ENCODE data around the gene SLITRK1. TPM values are rescaled to one million over a fixed set of nuclear protein-coding genes. Genes with fewer than 3 reads are reported as not detected.
A peak's percentile ranks its signal among the peaks of the same experiment; 100 is the strongest.

Gene SLITRK1
- total RNA-seq, 1 donor from 2014 or later = 0.51 TPM

DNA sequence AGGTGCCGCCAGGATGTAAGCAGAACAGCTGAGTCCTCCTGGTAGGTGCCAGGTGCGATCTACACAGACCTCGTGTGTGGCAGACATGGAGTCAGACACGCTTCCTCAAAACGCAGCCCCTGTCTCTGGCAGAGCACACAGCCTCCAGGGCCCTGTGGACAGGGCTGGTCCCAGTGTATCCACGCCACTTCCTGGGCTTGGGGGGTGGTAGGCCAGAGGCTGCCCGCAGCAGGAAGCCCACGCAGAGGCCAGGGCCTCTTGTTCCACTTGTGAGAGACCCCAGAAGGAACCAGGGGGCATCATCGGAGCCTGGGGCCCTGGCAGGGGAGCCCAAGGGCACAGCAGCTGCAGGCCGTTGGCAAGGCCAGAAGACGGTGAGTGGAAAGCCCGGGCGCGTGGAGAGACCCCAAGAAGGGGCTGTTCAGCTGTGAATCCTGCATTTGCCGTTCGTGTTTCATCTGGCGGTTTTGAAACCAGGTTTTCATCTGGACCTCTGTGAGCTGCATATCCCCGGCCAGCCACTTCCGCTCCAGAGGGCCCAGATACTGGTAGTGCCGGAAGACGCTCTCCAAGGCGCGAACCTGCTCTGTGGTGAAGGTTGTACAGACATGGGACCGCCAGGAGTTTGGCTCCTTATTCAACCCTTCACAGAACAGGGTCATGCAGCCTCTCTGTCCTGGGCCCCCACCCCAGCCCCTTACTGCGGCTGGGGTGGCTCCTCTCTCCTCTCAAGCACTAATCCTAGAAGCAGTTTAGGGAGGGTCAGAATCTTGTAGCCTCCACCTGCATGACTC, 25.1 kb upstream of the SLITRK1 start:
- no peak for DNase-seq (ENCODE audit: low spot score)
- H3K4me3 Mint-ChIP-seq (ENCODE audit: unreplicated experiment) = no peak overlapping the region

DNA sequence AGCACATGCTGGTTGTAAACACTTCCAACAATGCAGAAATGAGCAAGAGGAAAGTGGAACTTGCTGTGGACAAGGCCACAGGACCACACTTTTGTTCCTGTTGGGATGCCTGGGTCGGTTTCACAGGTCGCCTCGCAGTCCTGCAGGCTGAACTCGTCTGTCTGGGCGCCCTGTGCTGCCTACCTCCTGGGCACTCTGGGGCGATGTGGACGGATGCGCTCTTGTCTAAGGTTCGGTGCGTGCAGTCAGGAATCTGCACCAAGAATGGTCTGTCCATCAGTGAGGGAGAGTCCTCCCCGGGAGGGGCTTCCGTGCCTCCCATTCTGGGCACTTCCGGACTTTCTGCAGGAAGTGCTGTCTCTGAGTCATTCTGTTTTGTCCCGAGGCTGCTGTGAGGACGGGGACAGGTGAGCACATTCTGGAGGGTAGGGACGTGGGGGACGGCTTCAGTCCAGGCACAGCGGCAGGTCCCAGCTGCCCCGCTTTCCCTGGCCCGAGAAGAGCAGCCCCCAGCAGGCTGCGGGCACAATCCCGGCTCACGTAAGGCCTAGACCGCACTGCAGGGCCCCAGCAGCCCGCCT, 24.1 kb upstream of the SLITRK1 start:
- Mint-ChIP-seq H3K4me1 (ENCODE audit: unreplicated experiment) (no peaks in the 10 kb centered on the region), H3K36me3 (ENCODE audit: low read depth, unreplicated experiment) (no peaks in the 10 kb centered on the region), H3K4me3 (ENCODE audit: unreplicated experiment) (no peak overlapping the region), H3K27ac (ENCODE audit: unreplicated experiment) (no peak overlapping the region), H3K9me3 (ENCODE audit: unreplicated experiment) (no peaks in the 10 kb centered on the region), H3K27me3 (ENCODE audit: unreplicated experiment) (peaks cover 3% of the 10 kb centered on the region)
- no peak for DNase-seq (ENCODE audit: low spot score)
- TF ChIP-seq, protein P1, sequence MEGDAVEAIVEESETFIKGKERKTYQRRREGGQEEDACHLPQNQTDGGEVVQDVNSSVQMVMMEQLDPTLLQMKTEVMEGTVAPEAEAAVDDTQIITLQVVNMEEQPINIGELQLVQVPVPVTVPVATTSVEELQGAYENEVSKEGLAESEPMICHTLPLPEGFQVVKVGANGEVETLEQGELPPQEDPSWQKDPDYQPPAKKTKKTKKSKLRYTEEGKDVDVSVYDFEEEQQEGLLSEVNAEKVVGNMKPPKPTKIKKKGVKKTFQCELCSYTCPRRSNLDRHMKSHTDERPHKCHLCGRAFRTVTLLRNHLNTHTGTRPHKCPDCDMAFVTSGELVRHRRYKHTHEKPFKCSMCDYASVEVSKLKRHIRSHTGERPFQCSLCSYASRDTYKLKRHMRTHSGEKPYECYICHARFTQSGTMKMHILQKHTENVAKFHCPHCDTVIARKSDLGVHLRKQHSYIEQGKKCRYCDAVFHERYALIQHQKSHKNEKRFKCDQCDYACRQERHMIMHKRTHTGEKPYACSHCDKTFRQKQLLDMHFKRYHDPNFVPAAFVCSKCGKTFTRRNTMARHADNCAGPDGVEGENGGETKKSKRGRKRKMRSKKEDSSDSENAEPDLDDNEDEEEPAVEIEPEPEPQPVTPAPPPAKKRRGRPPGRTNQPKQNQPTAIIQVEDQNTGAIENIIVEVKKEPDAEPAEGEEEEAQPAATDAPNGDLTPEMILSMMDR (IDR thresholded peaks at IDR 0.05; ENCODE audit: unreplicated experiment) = no peak

More for the DNA sequence above, 25.1 kb upstream of the SLITRK1 start:
- Mint-ChIP-seq H3K27ac (ENCODE audit: unreplicated experiment) (no peak overlapping the region), H3K27me3 (ENCODE audit: unreplicated experiment) (peaks cover 3% of the 10 kb centered on the region), H3K36me3 (ENCODE audit: low read depth, unreplicated experiment) (no peaks in the 10 kb centered on the region), H3K4me1 (ENCODE audit: unreplicated experiment) (no peaks in the 10 kb centered on the region), H3K9me3 (ENCODE audit: unreplicated experiment) (no peaks in the 10 kb centered on the region)
- TF ChIP-seq, protein P1 (IDR thresholded peaks at IDR 0.05; ENCODE audit: unreplicated experiment) = no peak

DNA sequence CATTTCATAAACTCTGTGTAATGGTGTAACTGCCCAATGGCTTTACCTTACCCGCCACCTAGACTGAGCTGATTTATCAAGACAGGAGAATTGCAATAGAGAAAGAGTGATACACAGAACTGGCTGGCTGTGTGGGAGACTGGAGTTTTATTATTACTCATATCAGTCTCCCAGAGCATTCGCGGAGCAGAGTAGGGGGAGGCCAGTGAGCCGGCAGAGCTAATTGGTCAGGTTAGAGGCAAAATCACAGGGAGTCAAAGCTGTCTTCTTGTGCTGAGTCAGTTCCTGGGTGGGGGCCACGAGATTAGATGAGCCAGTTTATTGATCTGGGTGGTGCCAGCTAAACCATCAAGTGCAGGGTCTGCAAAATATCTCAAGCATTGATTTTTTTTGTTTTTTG, 23.4 kb upstream of the SLITRK1 start:
- Mint-ChIP-seq H3K4me3 (ENCODE audit: unreplicated experiment) (no peak overlapping the region), H3K36me3 (ENCODE audit: low read depth, unreplicated experiment) (no peaks in the 10 kb centered on the region), H3K9me3 (ENCODE audit: unreplicated experiment) (no peaks in the 10 kb centered on the region), H3K4me1 (ENCODE audit: unreplicated experiment) (no peaks in the 10 kb centered on the region), H3K27me3 (ENCODE audit: unreplicated experiment) (peaks cover 3% of the 10 kb centered on the region), H3K27ac (ENCODE audit: unreplicated experiment) (no peak overlapping the region)
- DNase-seq (ENCODE audit: low spot score) = no peak
- TF ChIP-seq, protein P1 (IDR thresholded peaks at IDR 0.05; ENCODE audit: unreplicated experiment) = no peak

DNA sequence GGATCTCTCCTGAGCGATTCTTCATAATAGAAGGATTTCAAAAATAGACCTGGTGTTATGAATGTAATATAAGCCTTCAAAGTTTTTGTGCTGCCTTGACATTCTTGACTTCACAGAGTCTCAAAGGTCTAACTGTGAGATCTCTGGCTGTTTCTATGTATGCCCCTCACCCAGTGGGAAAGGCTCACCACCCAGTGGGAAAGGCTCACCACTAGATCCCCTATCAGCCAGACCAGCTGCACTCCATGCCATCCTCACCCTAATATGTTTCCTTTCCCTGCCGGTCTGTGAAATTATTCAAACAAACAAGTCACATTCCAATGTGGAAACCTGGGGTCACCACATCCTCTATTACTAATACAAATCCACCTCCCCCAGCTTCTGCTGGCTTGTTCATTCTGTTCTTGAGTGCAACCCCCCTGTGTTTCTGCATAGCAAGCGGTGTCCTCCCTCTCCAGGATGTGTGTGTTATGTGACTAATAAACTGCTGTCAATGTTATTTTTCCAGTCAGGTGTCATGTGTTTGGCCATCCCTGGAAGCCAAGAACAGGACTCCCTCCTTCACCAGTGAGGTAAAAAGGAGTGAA, 13.8 kb upstream of the SLITRK1 start:
- H3K36me3 Mint-ChIP-seq (ENCODE audit: low read depth, unreplicated experiment) = no peaks in the 10 kb centered on the region
- no peak overlapping the region for H3K4me3 Mint-ChIP-seq (ENCODE audit: unreplicated experiment)
- H3K4me1 Mint-ChIP-seq (ENCODE audit: unreplicated experiment) = no peaks in the 10 kb centered on the region
- H3K27ac Mint-ChIP-seq (ENCODE audit: unreplicated experiment) = peak overlapping the region; percentile 61
- TF ChIP-seq, protein P1 (IDR thresholded peaks at IDR 0.05; ENCODE audit: unreplicated experiment) = no peak
- H3K27me3 Mint-ChIP-seq (ENCODE audit: unreplicated experiment) = no peaks in the 10 kb centered on the region
- no peak for DNase-seq (ENCODE audit: low spot score)
- no peaks in the 10 kb centered on the region for H3K9me3 Mint-ChIP-seq (ENCODE audit: unreplicated experiment)

DNA sequence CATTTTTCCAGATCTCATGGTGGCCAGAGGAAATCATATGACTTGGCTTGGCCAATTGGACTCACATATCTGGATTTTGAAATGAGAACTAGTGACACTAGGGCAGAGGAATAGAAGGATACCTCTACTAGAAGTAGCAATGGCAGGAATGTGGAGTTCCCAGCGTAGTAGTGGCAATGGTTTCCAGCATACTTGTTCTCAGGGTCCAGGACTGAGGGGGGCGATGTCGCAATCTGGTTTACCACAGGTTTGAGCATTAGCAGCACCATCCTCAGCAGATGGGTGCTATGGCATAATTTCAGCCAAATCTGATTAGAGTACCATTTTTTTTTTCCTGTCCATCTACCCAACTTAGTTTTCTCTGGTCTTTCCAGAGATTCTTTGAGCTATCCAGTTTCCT, 8.1 kb upstream of the SLITRK1 start:
- Mint-ChIP-seq H3K36me3 (ENCODE audit: low read depth, unreplicated experiment) (no peaks in the 10 kb centered on the region), H3K4me3 (ENCODE audit: unreplicated experiment) (no peak overlapping the region), H3K4me1 (ENCODE audit: unreplicated experiment) (no peaks in the 10 kb centered on the region), H3K27me3 (ENCODE audit: unreplicated experiment) (no peaks in the 10 kb centered on the region), H3K9me3 (ENCODE audit: unreplicated experiment) (no peaks in the 10 kb centered on the region), H3K27ac (ENCODE audit: unreplicated experiment) (no peak overlapping the region)
- TF ChIP-seq, protein P1 (IDR thresholded peaks at IDR 0.05; ENCODE audit: unreplicated experiment) = no peak
- no peak for DNase-seq (ENCODE audit: low spot score)

All from endothelial cell (in vitro differentiated cells).